Kidney epithelial cell (primary cell): ENCODE results near the gene FDPS. TPM values are rescaled to one million over a fixed set of nuclear protein-coding genes. Genes with fewer than 3 reads are reported as not detected.

Source experiments
- total RNA-seq: library from RNA; depleted of rRNA; stranded (reverse); fragments of >200 nt; gene quantifications from 2 replicates; pipeline ENCODE4 v1.2.3, GENCODE V29; 2015

Gene FDPS
- total RNA-seq, 1 donor from 2014 or later, result 271 TPM

Other genes starting within 250 kb of the FDPS start
- gene EFNA4, start 245.1 kb upstream of the FDPS start, total RNA-seq, result 16.8 and 19.9 TPM in 2 replicates
- gene EFNA3, start 230.0 kb upstream of the FDPS start, total RNA-seq, result 1.6 and 1.7 TPM in 2 replicates
- gene EFNA1, start 181.0 kb upstream of the FDPS start, total RNA-seq, result 126 and 166 TPM in 2 replicates
- gene SLC50A1, start 173.0 kb upstream of the FDPS start, total RNA-seq, result 26.6 and 28.7 TPM in 2 replicates
- gene DPM3, start 168.3 kb upstream of the FDPS start, total RNA-seq, result 36.4 and 74.9 TPM in 2 replicates
- 207 and 241 TPM in 2 replicates for gene KRTCAP2, start 135.6 kb upstream of the FDPS start, total RNA-seq
- 7.1 and 9.1 TPM in 2 replicates for gene TRIM46, start 135.0 kb upstream of the FDPS start, total RNA-seq
- gene THBS3, start 101.0 kb upstream of the FDPS start, total RNA-seq, result 51.5 and 58.1 TPM in 2 replicates
- 79.3 and 84.3 TPM in 2 replicates for gene MTX1, start 100.2 kb upstream of the FDPS start, total RNA-seq
- 13.2 and 24.8 TPM in 2 replicates for gene ENTREP3, start 53.4 kb upstream of the FDPS start, total RNA-seq
- gene SCAMP3, start 46.5 kb upstream of the FDPS start, total RNA-seq, result 93.8 and 108 TPM in 2 replicates
- 21.7 and 24.2 TPM in 2 replicates for gene CLK2, start 35.4 kb upstream of the FDPS start, total RNA-seq
- 2.8 and 3.8 TPM in 2 replicates for gene HCN3, start 31.4 kb upstream of the FDPS start, total RNA-seq
- not detected in 2 replicates for gene PKLR, start 7.4 kb upstream of the FDPS start, total RNA-seq
- gene RUSC1, start 12.0 kb downstream of the FDPS start, total RNA-seq, result 38.1 and 38.3 TPM in 2 replicates